PC-9 (cell line): ENCODE data around the gene HABP2.

Experiments used
- EZH2 ChIP-seq: fragments of 200-600 bp; sonication (generic); IDR thresholded peaks from 2 replicates; pipeline ENCODE4 v1.8.0; 2017; ENCODE audit warnings: antibody characterized with exemption, low read depth
- TF ChIP-seq, protein P1 (sequence below): fragments of 200-600 bp; sonication (generic); conservative IDR thresholded peaks from 2 replicates; pipeline ENCODE4 v1.6.1; 2017; ENCODE audit warnings: mixed run types, antibody characterized with exemption, mild to moderate bottlenecking, moderate library complexity

DNA sequence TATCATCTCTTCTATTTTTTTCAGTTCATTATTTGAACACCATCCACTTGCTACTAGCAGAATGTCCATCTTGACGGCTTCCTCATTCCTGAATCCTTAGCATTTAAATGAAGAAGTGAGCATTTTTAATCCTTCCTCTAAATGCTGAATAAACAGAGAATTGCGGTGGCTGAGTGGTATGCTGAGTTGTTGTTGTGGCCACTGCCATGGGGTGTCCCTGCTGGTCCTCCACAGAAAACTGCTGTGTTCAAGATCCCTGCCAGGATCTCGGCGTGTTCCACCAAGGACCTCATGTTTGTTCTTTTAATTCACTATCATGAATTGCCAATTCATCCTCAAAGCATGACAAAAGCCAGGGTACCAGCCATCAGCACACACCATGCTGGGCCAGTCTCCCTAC is 48.9 kb upstream of the HABP2 start:
- TF ChIP-seq, protein P1, sequence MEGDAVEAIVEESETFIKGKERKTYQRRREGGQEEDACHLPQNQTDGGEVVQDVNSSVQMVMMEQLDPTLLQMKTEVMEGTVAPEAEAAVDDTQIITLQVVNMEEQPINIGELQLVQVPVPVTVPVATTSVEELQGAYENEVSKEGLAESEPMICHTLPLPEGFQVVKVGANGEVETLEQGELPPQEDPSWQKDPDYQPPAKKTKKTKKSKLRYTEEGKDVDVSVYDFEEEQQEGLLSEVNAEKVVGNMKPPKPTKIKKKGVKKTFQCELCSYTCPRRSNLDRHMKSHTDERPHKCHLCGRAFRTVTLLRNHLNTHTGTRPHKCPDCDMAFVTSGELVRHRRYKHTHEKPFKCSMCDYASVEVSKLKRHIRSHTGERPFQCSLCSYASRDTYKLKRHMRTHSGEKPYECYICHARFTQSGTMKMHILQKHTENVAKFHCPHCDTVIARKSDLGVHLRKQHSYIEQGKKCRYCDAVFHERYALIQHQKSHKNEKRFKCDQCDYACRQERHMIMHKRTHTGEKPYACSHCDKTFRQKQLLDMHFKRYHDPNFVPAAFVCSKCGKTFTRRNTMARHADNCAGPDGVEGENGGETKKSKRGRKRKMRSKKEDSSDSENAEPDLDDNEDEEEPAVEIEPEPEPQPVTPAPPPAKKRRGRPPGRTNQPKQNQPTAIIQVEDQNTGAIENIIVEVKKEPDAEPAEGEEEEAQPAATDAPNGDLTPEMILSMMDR = no peak
- no peak for TF ChIP-seq EZH2
